Suppressor macrophage treated with lipopolysaccharide for 1 hour (primary cell): Measurements from ENCODE around the gene PMP22.
"Not testable (repeated sequence)": the region's sequence is repeated elsewhere in the genome, so short reads cannot be mapped to it uniquely, and the experiment has no call there.

Experiments
- DNase-seq, 3 donors: peaks; one replicate each; pipeline ENCODE4 v3.0.0-alpha.2; 2020 to 2022

Gene PMP22

GRCh38 chr17:15200574-15200973, 64.6 kb downstream of the PMP22 start:
- DNase-seq = not testable (repeated sequence)

- no peak for DNase-seq
These were observed 67.9 kb downstream of the PMP22 start for GRCh38 chr17:15197229-15197628.

DNA sequence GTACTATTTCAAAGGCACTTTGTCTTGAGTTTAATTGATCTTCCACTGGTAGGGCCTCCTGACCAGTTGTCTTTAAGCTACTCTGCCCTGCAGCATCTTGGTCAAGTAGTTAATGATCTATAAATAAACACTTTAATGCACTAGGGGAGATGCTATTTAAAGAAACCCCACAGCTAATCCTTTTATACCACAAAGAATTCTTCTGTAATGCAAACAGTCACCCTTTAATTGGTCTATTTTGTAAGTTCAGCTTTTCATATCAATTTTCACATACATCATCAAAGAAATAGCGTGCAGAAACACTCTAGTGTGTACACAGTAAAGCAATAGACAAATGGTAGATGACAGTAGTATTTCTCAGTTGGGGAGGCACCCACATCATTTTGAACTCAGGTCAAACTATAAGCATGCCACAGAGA, 70.3 kb downstream of the PMP22 start:
- DNase-seq = no peak

DNA sequence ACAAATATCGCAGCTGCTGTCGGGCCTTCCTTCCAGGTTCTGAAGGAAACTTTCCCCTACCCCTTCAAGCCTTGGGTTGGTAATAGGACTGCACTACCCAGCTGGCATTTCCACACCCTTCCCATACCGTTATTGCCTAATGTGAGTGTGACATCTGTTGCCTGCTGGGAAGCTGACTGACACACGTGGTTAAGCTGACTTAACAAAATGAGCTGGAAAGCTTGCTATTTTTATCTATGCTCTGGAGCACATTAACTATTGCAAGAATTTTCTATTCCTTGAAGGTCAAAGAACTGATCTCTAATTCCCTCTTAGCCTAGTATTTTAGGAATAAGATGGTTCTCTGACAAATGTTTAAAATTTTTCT, 79.5 kb downstream of the PMP22 start:
- DNase-seq = peak; percentile 83 to 91 (median 87)

- DNase-seq = peak in 1 of 3 donors; percentile 5
These were observed 80.1 kb downstream of the PMP22 start for GRCh38 chr17:15184872-15185624.

DNA sequence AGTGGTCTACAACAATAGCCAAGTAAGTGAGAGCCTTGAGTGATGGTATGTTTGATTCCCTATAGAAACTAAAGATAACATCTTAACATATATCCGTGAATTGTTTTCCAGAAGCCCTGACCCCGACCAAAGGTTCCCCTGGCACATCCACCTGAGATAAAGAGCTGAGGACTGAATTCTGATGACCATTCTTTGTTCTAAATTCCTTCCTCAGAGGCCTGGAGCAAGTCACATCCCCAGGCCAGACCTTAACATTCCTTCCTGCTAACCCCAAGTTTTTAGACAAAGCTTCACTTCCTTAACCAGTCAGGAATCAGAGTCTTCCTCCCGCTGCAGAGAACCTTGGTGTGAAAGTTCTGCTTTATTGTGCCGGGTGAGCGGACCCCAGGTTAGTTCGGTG, 83.3 kb downstream of the PMP22 start:
- DNase-seq = no peak

- no peak for DNase-seq
These were observed 83.8 kb downstream of the PMP22 start for GRCh38 chr17:15181333-15181732.

GRCh38 chr17:15180121-15180561, 85.0 kb downstream of the PMP22 start:
- DNase-seq = no peak
